Activated naive CD8-positive, alpha-beta T cell treated with anti-CD3 and anti-CD28 coated beads, Interleukin-2, amount 10 ng/mL, durations not matched to agents 7 days and 5 days (primary cell): ENCODE data around the gene CLCN6. TPM values are rescaled to one million over a fixed set of nuclear protein-coding genes. Genes with fewer than 3 reads are reported as not detected.

Experiments
- ATAC-seq: fragments of 150-1000 bp; cut with Tn5 transposase; one replicate; pipeline ENCODE4 v1.10.0; 2021; ENCODE audit warnings: low read depth, moderate library complexity
- POLR2A ChIA-PET: fragments of 350-600 bp; sonication (Branson Sonifier 250); formaldehyde crosslinking; loops from one replicate; lab custom pipeline; 2021; ENCODE audit warnings: antibody characterized with exemption; lab: Charles Lee
- DNase-seq: peaks from one replicate; pipeline ENCODE4 v3.0.0; 2021
- H3K27ac Mint-ChIP-seq: one replicate; pipeline ENCODE4 v1.8.0; 2022; ENCODE audit warnings: mild to moderate bottlenecking, mixed read lengths
- H3K27me3 Mint-ChIP-seq: one replicate; pipeline ENCODE4 v1.8.0; 2022; ENCODE audit warnings: mild to moderate bottlenecking, moderate library complexity, mixed read lengths
- H3K36me3 Mint-ChIP-seq: one replicate; pipeline ENCODE4 v1.8.0; 2021; ENCODE audit warnings: mild to moderate bottlenecking, mixed read lengths
- H3K4me1 Mint-ChIP-seq: one replicate; pipeline ENCODE4 v1.8.0; 2021; ENCODE audit warnings: mixed read lengths
- H3K4me3 Mint-ChIP-seq: one replicate; pipeline ENCODE4 v1.8.0; 2022; ENCODE audit warnings: mild to moderate bottlenecking, moderate library complexity, mixed read lengths
- H3K9me3 Mint-ChIP-seq: one replicate; pipeline ENCODE4 v1.8.0; 2021; ENCODE audit warnings: mixed read lengths
- total RNA-seq, 2 experiments: library from RNA; stranded (reverse); gene quantifications; one replicate each; pipeline ENCODE4 v1.2.3, GENCODE V29; 2021

CLCN6 gene
- total RNA-seq, 2 experiments from 2014 or later, result 21.9 to 25.5 TPM

- Mint-ChIP-seq H3K4me1 (no peaks in the 10 kb centered on the region), H3K27ac (no peak overlapping the region), H3K27me3 (peaks cover 5% of the 10 kb centered on the region), H3K4me3 (no peak overlapping the region), H3K9me3 (no peaks in the 10 kb centered on the region), H3K36me3 (no peaks in the 10 kb centered on the region)
- ATAC-seq (no peak), DNase-seq (no peak)
- POLR2A ChIA-PET, result no interaction called here
Observed at GRCh38 chr1:11769274-11769673, 36.7 kb upstream of the CLCN6 start.

- H3K9me3 Mint-ChIP-seq, result no peaks in the 10 kb centered on the region
- no peak overlapping the region for H3K27ac Mint-ChIP-seq
- DNase-seq (no peak), ATAC-seq (no peak)
- no peak overlapping the region for H3K4me3 Mint-ChIP-seq
- peaks cover 5% of the 10 kb centered on the region for H3K27me3 Mint-ChIP-seq
- POLR2A ChIA-PET, result no interaction called here
- H3K36me3 Mint-ChIP-seq, result no peaks in the 10 kb centered on the region
- H3K4me1 Mint-ChIP-seq, result no peaks in the 10 kb centered on the region
Observed at GRCh38 chr1:11770011-11770410, 36.0 kb upstream of the CLCN6 start.

GRCh38 chr1:11771481-11772043 is 34.4 kb upstream of the CLCN6 start:
- no peak overlapping the region for H3K4me3 Mint-ChIP-seq
- H3K36me3 Mint-ChIP-seq, result no peaks in the 10 kb centered on the region
- peaks cover 5% of the 10 kb centered on the region for H3K27me3 Mint-ChIP-seq
- no peak for ATAC-seq
- DNase-seq, result no peak
- POLR2A ChIA-PET, result no interaction called here
- H3K4me1 Mint-ChIP-seq, result no peaks in the 10 kb centered on the region
- H3K27ac Mint-ChIP-seq, result no peak overlapping the region
- H3K9me3 Mint-ChIP-seq, result no peaks in the 10 kb centered on the region

GRCh38 chr1:11772458-11772857 is 33.5 kb upstream of the CLCN6 start:
- Mint-ChIP-seq H3K9me3 (no peaks in the 10 kb centered on the region), H3K36me3 (no peaks in the 10 kb centered on the region), H3K27me3 (peaks cover 3% of the 10 kb centered on the region), H3K4me3 (no peak overlapping the region), H3K4me1 (no peaks in the 10 kb centered on the region), H3K27ac (no peak overlapping the region)
- ATAC-seq (no peak), DNase-seq (no peak)
- POLR2A ChIA-PET, result no interaction called here

GRCh38 chr1:11774753-11775152 is 31.2 kb upstream of the CLCN6 start:
- peaks cover 2% of the 10 kb centered on the region for H3K27me3 Mint-ChIP-seq
- POLR2A ChIA-PET, result interaction anchor here (0.8 kb wide), 1 partner anchor 133 kb away, joined by 3 read pairs; no protein-coding TSS in a partner anchor
- no peak overlapping the region for H3K27ac Mint-ChIP-seq
- H3K4me3 Mint-ChIP-seq, result no peak overlapping the region
- DNase-seq (no peak), ATAC-seq (no peak)
- no peaks in the 10 kb centered on the region for H3K9me3 Mint-ChIP-seq
- H3K36me3 Mint-ChIP-seq, result no peaks in the 10 kb centered on the region
- H3K4me1 Mint-ChIP-seq, result no peaks in the 10 kb centered on the region

- Mint-ChIP-seq H3K4me1 (no peaks in the 10 kb centered on the region), H3K27ac (no peak overlapping the region), H3K27me3 (peaks cover 4% of the 10 kb centered on the region), H3K36me3 (no peaks in the 10 kb centered on the region), H3K9me3 (no peaks in the 10 kb centered on the region), H3K4me3 (no peak overlapping the region)
- ATAC-seq (no peak), DNase-seq (no peak)
- POLR2A ChIA-PET, result interaction anchor here (0.6 kb wide), 1 partner anchor 364 kb away, joined by 4 read pairs; no protein-coding TSS in a partner anchor
Observed at GRCh38 chr1:11777658-11778322, 28.2 kb upstream of the CLCN6 start.

- H3K27me3 Mint-ChIP-seq, result peaks cover 4% of the 10 kb centered on the region
- no peaks in the 10 kb centered on the region for H3K36me3 Mint-ChIP-seq
- H3K9me3 Mint-ChIP-seq, result no peaks in the 10 kb centered on the region
- DNase-seq (no peak), ATAC-seq (no peak)
- no peak overlapping the region for H3K27ac Mint-ChIP-seq
- H3K4me3 Mint-ChIP-seq, result no peak overlapping the region
- H3K4me1 Mint-ChIP-seq, result no peaks in the 10 kb centered on the region
- POLR2A ChIA-PET, result interaction anchor here (0.6 kb wide), 1 partner anchor 364 kb away, joined by 4 read pairs; no protein-coding TSS in a partner anchor
Observed at GRCh38 chr1:11778336-11778735, 27.7 kb upstream of the CLCN6 start.

- H3K27ac Mint-ChIP-seq, result no peak overlapping the region
- no peaks in the 10 kb centered on the region for H3K9me3 Mint-ChIP-seq
- no peaks in the 10 kb centered on the region for H3K36me3 Mint-ChIP-seq
- no peaks in the 10 kb centered on the region for H3K4me1 Mint-ChIP-seq
- peaks cover 4% of the 10 kb centered on the region for H3K27me3 Mint-ChIP-seq
- ATAC-seq (no peak), DNase-seq (no peak)
- POLR2A ChIA-PET, result no interaction called here
- no peak overlapping the region for H3K4me3 Mint-ChIP-seq
Observed at GRCh38 chr1:11778844-11779623, 27.0 kb upstream of the CLCN6 start.

GRCh38 chr1:11779715-11780379 is 26.1 kb upstream of the CLCN6 start:
- H3K9me3 Mint-ChIP-seq, result no peaks in the 10 kb centered on the region
- ATAC-seq, result no peak
- no peak for DNase-seq
- no peak overlapping the region for H3K27ac Mint-ChIP-seq
- H3K4me1 Mint-ChIP-seq, result no peaks in the 10 kb centered on the region
- peaks cover 4% of the 10 kb centered on the region for H3K27me3 Mint-ChIP-seq
- POLR2A ChIA-PET, result no interaction called here
- no peak overlapping the region for H3K4me3 Mint-ChIP-seq
- H3K36me3 Mint-ChIP-seq, result no peaks in the 10 kb centered on the region

- Mint-ChIP-seq H3K9me3 (no peaks in the 10 kb centered on the region), H3K36me3 (no peaks in the 10 kb centered on the region), H3K4me3 (no peak overlapping the region), H3K27ac (peak overlapping the region; percentile 73), H3K4me1 (no peaks in the 10 kb centered on the region), H3K27me3 (peaks cover 4% of the 10 kb centered on the region)
- POLR2A ChIA-PET, result interaction anchor here (1.6 kb wide), 1 partner anchor 23 kb away, joined by 3 read pairs; no protein-coding TSS in a partner anchor
- ATAC-seq, result no peak
- DNase-seq, result no peak
Observed at GRCh38 chr1:11780380-11781147, 25.4 kb upstream of the CLCN6 start.

- DNase-seq (no peak), ATAC-seq (no peak)
- H3K4me1 Mint-ChIP-seq, result no peaks in the 10 kb centered on the region
- peaks cover 4% of the 10 kb centered on the region for H3K27me3 Mint-ChIP-seq
- POLR2A ChIA-PET, result interaction anchor here (1.6 kb wide), 1 partner anchor 22 kb away, joined by 3 read pairs; no protein-coding TSS in a partner anchor
- H3K27ac Mint-ChIP-seq, result no peak overlapping the region
- no peaks in the 10 kb centered on the region for H3K9me3 Mint-ChIP-seq
- H3K36me3 Mint-ChIP-seq, result no peaks in the 10 kb centered on the region
- no peak overlapping the region for H3K4me3 Mint-ChIP-seq
Observed at GRCh38 chr1:11781297-11781696, 24.7 kb upstream of the CLCN6 start.

GRCh38 chr1:11782127-11782708 is 23.8 kb upstream of the CLCN6 start:
- no peak for DNase-seq
- Mint-ChIP-seq H3K27me3 (peaks cover 2% of the 10 kb centered on the region), H3K4me3 (no peak overlapping the region), H3K9me3 (no peaks in the 10 kb centered on the region), H3K27ac (no peak overlapping the region), H3K36me3 (no peaks in the 10 kb centered on the region), H3K4me1 (no peaks in the 10 kb centered on the region)
- POLR2A ChIA-PET, result interaction anchor here (0.7 kb wide), 1 partner anchor 24 kb away, joined by 3 read pairs; no protein-coding TSS in a partner anchor
- ATAC-seq, result no peak
